Left renal pelvis (tissue), 4 donors: ENCODE measurements around the gene DNAJC27. TPM values are rescaled to one million over a fixed set of nuclear protein-coding genes. Genes with fewer than 3 reads are reported as not detected.
A peak's percentile ranks its signal among the peaks of the same experiment; 100 is the strongest.

Experiments
- DNase-seq, 4 donors: peaks; one replicate each; pipeline ENCODE4 v3.0.0-alpha.2; 2013; ENCODE audit warnings: low read depth in 4 of 4, low spot score in 3 of 4
- polyA plus RNA-seq, 4 donors: library from polyadenylated mRNA; unstranded; fragments of 120-200 nt; gene quantifications; one replicate each; pipeline ENCODE4 v1.2.1, GENCODE V29; 2013; ENCODE audit not compliant: insufficient read length in 4 of 4

Gene DNAJC27
- polyA plus RNA-seq, 4 donors: 6.5 to 10.4 (median 10.1) TPM

DNA sequence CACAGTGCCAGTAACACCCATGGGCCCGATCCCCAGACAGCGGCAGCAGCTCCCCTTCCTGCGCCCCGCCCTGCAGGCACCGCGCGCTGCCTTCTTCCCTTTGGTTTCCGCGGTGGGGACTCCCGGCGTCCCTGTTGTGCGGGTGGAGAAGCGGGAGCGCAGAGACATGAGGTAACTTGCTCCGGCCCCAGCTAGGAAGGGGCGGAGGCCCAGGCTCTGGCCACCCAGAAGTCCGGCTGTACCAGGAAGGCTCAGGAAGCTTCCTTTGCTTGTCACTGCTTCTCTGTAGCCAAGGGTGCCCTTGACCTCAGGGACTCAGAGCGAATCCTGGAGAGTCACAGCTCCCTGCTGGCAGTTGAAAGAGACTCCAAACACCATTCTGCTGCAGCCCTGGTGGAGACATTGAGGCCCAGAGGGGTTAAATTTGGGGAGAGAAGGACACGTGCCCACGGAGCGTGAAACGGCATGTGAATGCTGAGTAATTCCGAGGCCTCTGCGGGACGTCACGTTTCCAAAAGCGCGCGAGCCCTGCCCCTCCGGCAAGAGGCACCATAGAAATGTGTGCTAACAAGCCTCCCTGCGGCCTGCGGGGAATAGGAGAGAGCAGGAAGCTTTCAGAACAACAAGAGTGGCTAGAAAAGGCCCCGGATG, 45.0 kb downstream of the DNAJC27 start:
- peak in 2 of 4 donors; percentile 8 to 12 for DNase-seq

- no peak for DNase-seq
Measured at GRCh38 chr2:24926220-24926601, 45.5 kb downstream of the DNAJC27 start.

- DNase-seq: no peak
Measured at GRCh38 chr2:24925815-24926214, 45.9 kb downstream of the DNAJC27 start.

- DNase-seq: no peak
Measured at GRCh38 chr2:24924732-24925131, 47.0 kb downstream of the DNAJC27 start.

DNA sequence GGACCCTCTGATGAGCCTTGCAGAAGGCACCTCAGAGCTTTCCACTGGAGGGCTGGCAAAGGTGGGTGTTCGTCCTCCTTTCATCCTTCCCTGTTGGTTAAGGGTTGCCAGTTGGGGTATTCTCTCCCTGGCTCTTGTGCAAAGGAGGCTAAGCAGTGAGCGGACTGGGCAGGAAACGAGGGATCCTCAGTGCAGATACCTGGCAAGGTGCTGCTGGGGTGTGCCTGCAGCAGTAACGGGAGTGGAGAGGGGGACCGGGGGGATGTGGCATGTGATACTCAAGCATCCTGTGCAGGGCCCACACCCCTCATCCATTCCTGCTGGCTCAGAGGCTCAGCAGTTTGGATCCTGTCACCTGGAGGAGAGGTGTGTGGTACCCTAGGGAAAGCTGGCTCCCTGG, 47.5 kb downstream of the DNAJC27 start:
- DNase-seq: no peak

GRCh38 chr2:24923106-24923505, 48.6 kb downstream of the DNAJC27 start:
- no peak for DNase-seq

GRCh38 chr2:24922556-24922955, 49.2 kb downstream of the DNAJC27 start:
- no peak for DNase-seq

DNA sequence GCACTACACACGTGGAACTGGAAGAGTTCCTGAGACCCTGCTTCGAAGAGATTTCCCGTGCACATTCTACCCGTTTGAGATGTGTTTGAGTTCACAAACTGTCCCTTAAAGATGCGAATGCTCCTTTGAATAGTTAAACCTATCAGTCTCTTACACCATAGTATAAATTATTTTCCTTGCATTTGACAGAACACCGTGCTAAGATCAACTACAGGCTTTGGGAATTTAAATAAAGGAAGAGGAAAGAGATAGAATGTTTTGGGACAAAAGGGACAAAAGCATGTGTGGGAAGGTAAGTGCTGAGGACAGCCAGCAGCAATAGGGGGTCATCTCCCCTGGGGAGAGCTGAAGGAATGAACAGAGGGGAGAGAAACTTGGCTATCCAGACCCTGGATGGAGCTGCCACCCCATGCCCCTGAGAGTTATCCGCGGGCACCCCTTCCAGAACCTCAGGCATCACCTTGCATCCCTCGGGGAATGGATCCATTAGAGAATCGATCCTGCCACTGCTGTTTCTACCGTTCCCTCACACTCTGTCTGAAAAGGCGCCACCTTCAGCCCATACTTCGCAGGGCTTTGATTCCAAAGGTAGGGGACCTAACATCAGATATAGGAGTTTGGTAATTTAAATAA, 50.8 kb downstream of the DNAJC27 start:
- DNase-seq: no peak

- DNase-seq: peak in 1 of 4 donors; percentile 22
Measured at GRCh38 chr2:24920098-24920808, 51.5 kb downstream of the DNAJC27 start, which contains the start of gene ADCY3. Gene ADCY3, minus strand, starts transcription at chr2:24920237. Its CDS starts 1,250 bp downstream, at chr2:24918987.

- peak in 1 of 4 donors; percentile 6 for DNase-seq
Measured at GRCh38 chr2:24919506-24920097, 52.2 kb downstream of the DNAJC27 start.

DNA sequence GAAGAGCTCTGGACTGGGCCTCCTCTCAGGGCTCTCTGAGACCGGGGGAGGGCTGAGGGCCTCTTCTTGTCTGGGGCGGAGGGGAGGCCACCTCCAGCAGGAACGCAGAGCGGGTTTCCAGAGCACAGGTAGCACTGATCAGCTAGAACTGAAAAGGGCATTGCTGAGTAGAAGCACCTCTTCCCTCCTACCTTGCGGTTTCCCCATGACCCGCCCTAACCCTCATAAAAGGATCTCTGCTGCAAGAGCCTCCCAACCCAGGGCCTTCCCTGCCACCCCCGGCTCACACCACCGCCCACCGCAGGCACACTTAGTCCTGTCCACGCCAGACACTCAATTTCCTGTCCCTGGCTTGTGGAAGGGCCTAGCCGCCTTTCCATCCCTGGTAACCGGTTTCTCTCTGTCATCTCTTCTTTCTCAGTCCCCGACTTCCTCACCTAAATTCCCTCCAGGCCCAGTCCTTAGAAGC, 52.7 kb downstream of the DNAJC27 start:
- DNase-seq: peak in 1 of 4 donors; percentile 9

GRCh38 chr2:24918326-24919036, 53.3 kb downstream of the DNAJC27 start:
- no peak for DNase-seq

- no peak for DNase-seq
Measured at GRCh38 chr2:24917731-24918325, 53.9 kb downstream of the DNAJC27 start.

DNA sequence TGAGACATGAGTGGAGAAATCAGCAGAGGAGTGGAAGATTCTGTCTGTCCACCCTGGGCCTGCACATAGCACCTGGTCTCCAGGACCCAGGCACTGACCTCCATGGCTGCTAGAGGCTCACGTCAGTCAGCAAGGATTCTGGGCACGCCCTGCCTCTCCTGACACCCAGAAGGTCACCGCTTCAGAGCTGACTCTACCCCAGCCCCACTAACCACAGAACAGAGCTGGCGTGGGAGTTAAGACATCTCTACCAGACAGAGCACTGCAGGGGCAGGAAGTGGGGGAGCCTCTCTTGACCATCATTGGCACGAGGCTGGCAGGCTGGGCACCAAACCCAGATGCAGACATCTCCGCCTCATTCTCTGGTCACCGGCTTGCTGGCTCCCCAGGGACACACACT, 54.7 kb downstream of the DNAJC27 start:
- no peak for DNase-seq

DNA sequence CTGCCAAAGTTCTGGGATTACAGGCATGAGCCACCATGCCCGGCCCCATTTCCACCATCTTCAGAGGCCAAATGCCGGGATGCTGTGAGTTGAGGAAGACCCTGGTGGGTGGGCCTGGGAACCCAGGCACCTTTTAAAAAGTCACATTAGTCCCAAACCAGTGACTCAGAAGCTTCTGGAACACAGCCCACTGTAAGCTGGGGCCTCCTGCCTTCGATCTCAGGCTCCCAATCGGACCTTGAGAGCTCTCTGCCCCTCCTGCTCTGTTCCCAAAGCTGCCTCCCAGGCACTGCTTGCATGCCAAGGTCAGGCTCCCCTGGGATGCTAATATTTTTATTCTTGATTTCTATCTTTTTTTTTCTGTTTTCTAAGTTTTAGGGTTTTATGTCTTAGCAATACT, 56.0 kb downstream of the DNAJC27 start:
- DNase-seq: no peak

DNA sequence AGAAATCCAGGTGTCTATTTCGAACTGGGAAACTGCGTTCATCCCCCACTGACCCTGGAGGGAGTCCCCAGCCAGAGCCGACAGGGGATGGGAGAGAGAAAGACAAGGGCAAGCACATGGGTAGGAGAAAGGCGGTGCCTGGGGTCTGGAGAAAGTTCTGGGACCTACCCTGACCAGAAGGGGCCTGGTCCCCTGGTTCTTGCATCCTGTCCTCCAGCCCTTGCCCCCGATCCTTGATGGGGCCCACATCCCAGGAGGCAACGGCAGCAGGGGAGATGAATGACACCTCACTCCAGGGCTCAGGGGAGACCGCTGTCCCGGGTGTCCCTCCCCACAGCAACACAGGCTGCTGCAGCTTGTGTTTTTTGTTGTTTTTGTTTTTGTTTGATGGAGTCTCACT, 56.6 kb downstream of the DNAJC27 start:
- no peak for DNase-seq

DNA sequence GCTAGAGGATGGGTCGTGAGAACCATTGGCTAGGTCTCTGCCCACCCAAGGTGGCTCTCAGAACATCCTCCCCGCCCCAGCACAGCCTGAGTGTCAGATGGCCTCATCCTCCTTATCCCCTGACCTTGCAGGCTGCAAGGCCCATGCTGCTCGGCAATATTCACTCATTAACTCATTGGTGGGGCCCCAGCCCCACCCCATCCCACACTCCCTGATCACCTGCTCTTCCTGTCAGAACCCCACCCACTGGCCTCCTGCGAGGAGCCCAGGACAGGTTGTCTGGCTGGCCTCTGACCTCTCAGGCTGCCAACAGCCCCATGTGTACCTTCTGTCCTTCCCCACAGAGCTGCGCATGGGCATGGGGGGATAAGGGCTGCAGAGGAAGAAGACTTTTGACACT, 57.0 kb downstream of the DNAJC27 start:
- DNase-seq: no peak

GRCh38 chr2:24913911-24914310, 57.8 kb downstream of the DNAJC27 start:
- no peak for DNase-seq

DNA sequence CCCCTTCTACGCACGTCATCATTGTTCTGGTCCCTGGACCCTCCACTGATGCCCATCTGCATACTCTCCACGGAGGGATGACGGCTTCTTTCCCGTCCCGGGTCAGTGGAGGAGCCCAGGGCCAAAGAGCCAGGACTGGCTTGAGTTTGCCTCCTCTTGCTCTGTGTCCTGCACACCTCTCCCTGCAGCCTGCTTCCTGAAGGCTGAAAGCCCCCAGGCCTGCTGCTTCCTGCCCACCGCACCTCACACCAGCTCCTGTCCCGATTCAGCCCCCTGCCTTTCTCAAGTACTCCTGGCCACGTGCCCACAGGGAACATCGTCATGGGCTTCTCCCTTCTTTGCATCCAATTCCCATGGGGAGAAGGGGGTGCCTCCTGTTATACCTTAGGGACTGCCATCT, 58.8 kb downstream of the DNAJC27 start:
- DNase-seq: no peak

GRCh38 chr2:24912523-24912922, 59.2 kb downstream of the DNAJC27 start:
- DNase-seq: no peak
